Calu3 (cell line): ENCODE measurements around the gene FBXW7. TPM values are rescaled to one million over a fixed set of nuclear protein-coding genes. Genes with fewer than 3 reads are reported as not detected.

Source experiments
- BruUV-seq: library from RNA; stranded (reverse); fragments of 400-500 nt; replicated peaks from 2 replicates; lab custom pipeline; 2021; lab: Mats Ljungman, UMichigan
- CTCF ChIA-PET: fragments of 300-600 bp; sonication (Branson Sonifier 250); formaldehyde crosslinking; loops from one replicate; lab custom pipeline; 2022; ENCODE audit warnings: antibody characterized with exemption; lab: Charles Lee
- DNase-seq: peaks from one replicate; pipeline ENCODE4 v3.0.0; 2022
- H3K27ac Mint-ChIP-seq: one replicate; pipeline ENCODE4 v1.8.0; 2022; ENCODE audit warnings: mixed read lengths; ENCODE audit not compliant: unreplicated experiment
- H3K27me3 Mint-ChIP-seq: one replicate; pipeline ENCODE4 v1.8.0; 2022; ENCODE audit warnings: mixed read lengths; ENCODE audit not compliant: unreplicated experiment
- H3K36me3 Mint-ChIP-seq: one replicate; pipeline ENCODE4 v1.8.0; 2022; ENCODE audit warnings: mild to moderate bottlenecking, moderate library complexity, mixed read lengths; ENCODE audit not compliant: insufficient read depth, unreplicated experiment
- H3K4me1 Mint-ChIP-seq: one replicate; pipeline ENCODE4 v1.8.0; 2022; ENCODE audit warnings: mild to moderate bottlenecking, low read depth, mixed read lengths; ENCODE audit not compliant: unreplicated experiment
- H3K4me3 Mint-ChIP-seq: one replicate; pipeline ENCODE4 v1.8.0; 2022; ENCODE audit warnings: mild to moderate bottlenecking, low read depth, moderate library complexity, mixed read lengths; ENCODE audit not compliant: unreplicated experiment
- H3K9me3 Mint-ChIP-seq: one replicate; pipeline ENCODE4 v1.8.0; 2022; ENCODE audit warnings: low read depth, mixed read lengths; ENCODE audit not compliant: unreplicated experiment
- CTCF ChIP-seq: fragments of 200-600 bp; IDR thresholded peaks from one replicate; pipeline ENCODE4 v1.8.0; 2022; ENCODE audit warnings: antibody characterized with exemption; ENCODE audit not compliant: unreplicated experiment
- intact Hi-C: fragments of 100-400 bp; cut with micrococcal nuclease; formaldehyde crosslinking; loops from one replicate; pipeline ENCODE4 v1.10.0; 2022; ENCODE audit not compliant: unreplicated experiment
- total RNA-seq: library from RNA; stranded (reverse); gene quantifications from 2 replicates; pipeline ENCODE4 v1.2.3, GENCODE V29; 2022

Gene FBXW7
- total RNA-seq, 1 experiment from 2014 or later = 38.7 TPM

- H3K9me3 Mint-ChIP-seq = no peaks in the 10 kb centered on the region
- no peaks in the 10 kb centered on the region for H3K4me1 Mint-ChIP-seq
- no peak overlapping the region for H3K4me3 Mint-ChIP-seq
- no peaks in the 10 kb centered on the region for H3K27me3 Mint-ChIP-seq
- no TSS peak for BruUV-seq
- no peaks in the 10 kb centered on the region for H3K36me3 Mint-ChIP-seq
- CTCF ChIA-PET = no interaction called here
- H3K27ac Mint-ChIP-seq = no peak overlapping the region
- TF ChIP-seq CTCF = no peak
- intact Hi-C loops = no loop called here
- no peak for DNase-seq
These were observed 191.9 kb downstream of the FBXW7 start for GRCh38 chr4:152344001-152344400.

- no peak for DNase-seq
- Mint-ChIP-seq H3K27ac (no peak overlapping the region), H3K4me3 (no peak overlapping the region), H3K27me3 (no peaks in the 10 kb centered on the region), H3K4me1 (no peaks in the 10 kb centered on the region), H3K36me3 (no peaks in the 10 kb centered on the region), H3K9me3 (no peaks in the 10 kb centered on the region)
- BruUV-seq = no TSS peak
- TF ChIP-seq CTCF = no peak
- CTCF ChIA-PET = no interaction called here
- intact Hi-C loops = no loop called here
These were observed 193.6 kb downstream of the FBXW7 start for GRCh38 chr4:152342293-152342692.

GRCh38 chr4:152340818-152341217 is 195.1 kb downstream of the FBXW7 start:
- no peak for TF ChIP-seq CTCF
- CTCF ChIA-PET = no interaction called here
- intact Hi-C loops = no loop called here

GRCh38 chr4:152339576-152339975 is 196.3 kb downstream of the FBXW7 start:
- no TSS peak for BruUV-seq
- no peaks in the 10 kb centered on the region for H3K9me3 Mint-ChIP-seq
- no peak overlapping the region for H3K4me3 Mint-ChIP-seq
- TF ChIP-seq CTCF = no peak
- no peaks in the 10 kb centered on the region for H3K36me3 Mint-ChIP-seq
- H3K27me3 Mint-ChIP-seq = no peaks in the 10 kb centered on the region
- H3K4me1 Mint-ChIP-seq = no peaks in the 10 kb centered on the region
- no peak overlapping the region for H3K27ac Mint-ChIP-seq
- CTCF ChIA-PET = interaction anchor here (0.7 kb wide), 1 partner anchor 19 kb away, joined by 8 read pairs; no protein-coding TSS in a partner anchor
- no peak for DNase-seq
- intact Hi-C loops = no loop called here

More at GRCh38 chr4:152340818-152341217, 195.1 kb downstream of the FBXW7 start:
- H3K4me1 Mint-ChIP-seq = no peaks in the 10 kb centered on the region
- no peaks in the 10 kb centered on the region for H3K27me3 Mint-ChIP-seq
- no peak overlapping the region for H3K4me3 Mint-ChIP-seq
- H3K36me3 Mint-ChIP-seq = no peaks in the 10 kb centered on the region
- DNase-seq = no peak
- no peaks in the 10 kb centered on the region for H3K9me3 Mint-ChIP-seq
- H3K27ac Mint-ChIP-seq = no peak overlapping the region
- BruUV-seq = no TSS peak
